GM21526 (cell line): Measurements from ENCODE around the gene CYB5R4.

Source experiments
- ATAC-seq: cut with Tn5 transposase; IDR thresholded peaks from one replicate; pipeline ENCODE4 v1.9.1; 2021; ENCODE audit warnings: moderate library complexity; ENCODE audit not compliant: unreplicated experiment, low FRiP score

Gene CYB5R4

GRCh38 chr6:83859410-83860358 lies at the start of gene CYB5R4:
Gene CYB5R4, plus strand, starts transcription at chr6:83859689. Its CDS starts 94 bp downstream, at chr6:83859783.
- peak; percentile 98 for ATAC-seq

GRCh38 chr6:83812595-83812994 lies 46.9 kb upstream of the CYB5R4 start:
- no peak for ATAC-seq

GRCh38 chr6:83815631-83816272 lies 43.7 kb upstream of the CYB5R4 start:
- no peak for ATAC-seq

GRCh38 chr6:83822629-83823169 lies 36.8 kb upstream of the CYB5R4 start:
- ATAC-seq, result no peak

- ATAC-seq, result no peak
Observed at GRCh38 chr6:83824388-83824801, 35.1 kb upstream of the CYB5R4 start.

- no peak for ATAC-seq
Observed at GRCh38 chr6:83824831-83825230, 34.7 kb upstream of the CYB5R4 start.

GRCh38 chr6:83827050-83827449 lies 32.4 kb upstream of the CYB5R4 start:
- ATAC-seq, result no peak

GRCh38 chr6:83838727-83839126 lies 20.8 kb upstream of the CYB5R4 start:
- no peak for ATAC-seq

GRCh38 chr6:83844170-83844569 lies 15.3 kb upstream of the CYB5R4 start:
- no peak for ATAC-seq

- ATAC-seq, result no peak
Observed at GRCh38 chr6:83846291-83846690, 13.2 kb upstream of the CYB5R4 start.

GRCh38 chr6:83847179-83847578 lies 12.3 kb upstream of the CYB5R4 start:
- ATAC-seq, result peak; percentile 62

GRCh38 chr6:83849127-83849526 lies 10.4 kb upstream of the CYB5R4 start:
- ATAC-seq, result no peak

GRCh38 chr6:83849610-83850009 lies 9.9 kb upstream of the CYB5R4 start:
- ATAC-seq, result no peak

GRCh38 chr6:83852528-83853177 lies 6.8 kb upstream of the CYB5R4 start:
- ATAC-seq, result no peak

- peak; percentile 76 for ATAC-seq
Observed at GRCh38 chr6:83853178-83854000, 6.1 kb upstream of the CYB5R4 start, which contains the start of gene RIPPLY2. Gene RIPPLY2, plus strand, starts transcription at chr6:83853360. Its CDS starts 57 bp downstream, at chr6:83853417.

- no peak for ATAC-seq
Observed at GRCh38 chr6:83854001-83854501, 5.4 kb upstream of the CYB5R4 start.

GRCh38 chr6:83854766-83855165 lies 4.7 kb upstream of the CYB5R4 start:
- ATAC-seq, result no peak

- ATAC-seq, result no peak
Observed at GRCh38 chr6:83860359-83860755, 868 bp downstream of the CYB5R4 start.

GRCh38 chr6:83860782-83861495 lies 1.4 kb downstream of the CYB5R4 start:
- no peak for ATAC-seq
